SJCRH30 (cell line): ENCODE measurements around the gene ECE2. TPM values are rescaled to one million over a fixed set of nuclear protein-coding genes. Genes with fewer than 3 reads are reported as not detected.
A peak's percentile ranks its signal among the peaks of the same experiment; 100 is the strongest.

ENCODE experiments used
- DNase-seq, 2 experiments: peaks; one replicate each; pipeline ENCODE4 v3.0.0-alpha.2; 2015 to 2020
- H3K27ac ChIP-seq: fragments of 250-450 bp; sonication (Bioruptor Pico); 2 replicates; pipeline ENCODE4 v1.5.1; 2020; ENCODE audit warnings: mild to moderate bottlenecking, moderate library complexity
- H3K27me3 ChIP-seq: fragments of 250-450 bp; sonication (Bioruptor Pico); 2 replicates; pipeline ENCODE4 v1.5.1; 2020; ENCODE audit warnings: mild to moderate bottlenecking, moderate library complexity
- H3K36me3 ChIP-seq: fragments of 250-450 bp; sonication (Bioruptor Pico); 2 replicates; pipeline ENCODE4 v1.5.1; 2020; ENCODE audit warnings: mild to moderate bottlenecking, moderate library complexity
- H3K4me1 ChIP-seq: fragments of 250-450 bp; sonication (Bioruptor Pico); 2 replicates; pipeline ENCODE4 v1.5.1; 2020; ENCODE audit warnings: mild to moderate bottlenecking, moderate library complexity
- H3K4me3 ChIP-seq: fragments of 250-450 bp; sonication (Bioruptor Pico); 2 replicates; pipeline ENCODE4 v1.5.1; 2020; ENCODE audit warnings: mild to moderate bottlenecking, moderate library complexity
- H3K9me3 ChIP-seq: fragments of 250-450 bp; sonication (Bioruptor Pico); replicated peaks from 2 replicates; pipeline ENCODE4 v1.5.1; 2020; ENCODE audit warnings: mild to moderate bottlenecking, moderate library complexity
- total RNA-seq: library from RNA; depleted of rRNA; stranded (reverse); fragments of >200 nt; shearing (Covaris generic); gene quantifications from 2 replicates; pipeline ENCODE4 v1.2.3, GENCODE V29; 2014

The ECE2 gene
- total RNA-seq, 1 experiment from 2014 or later, result not detected

GRCh38 chr3:184305577-184305976 lies 29.8 kb downstream of the ECE2 start:
- Histone ChIP-seq H3K4me1 (no peaks in the 10 kb centered on the region), H3K27ac (no peak overlapping the region), H3K4me3 (no peak overlapping the region), H3K27me3 (no peaks in the 10 kb centered on the region), H3K36me3 (peaks cover 74% of the 10 kb centered on the region), H3K9me3 (no peaks in the 10 kb centered on the region)
- no peak for DNase-seq

- H3K36me3 ChIP-seq, result peaks cover 65% of the 10 kb centered on the region
- H3K9me3 ChIP-seq, result no peaks in the 10 kb centered on the region
- H3K27ac ChIP-seq, result no peak overlapping the region
Measured at GRCh38 chr3:184306341-184306972, 30.6 kb downstream of the ECE2 start.

GRCh38 chr3:184307915-184308314 lies 32.1 kb downstream of the ECE2 start:
- no peaks in the 10 kb centered on the region for H3K27me3 ChIP-seq
- H3K9me3 ChIP-seq, result no peaks in the 10 kb centered on the region
- H3K4me1 ChIP-seq, result no peaks in the 10 kb centered on the region
- no peak for DNase-seq
- H3K36me3 ChIP-seq, result peaks cover 50% of the 10 kb centered on the region
- no peak overlapping the region for H3K27ac ChIP-seq
- no peak overlapping the region for H3K4me3 ChIP-seq

More at GRCh38 chr3:184306341-184306972, 30.6 kb downstream of the ECE2 start:
- Histone ChIP-seq H3K4me1 (no peaks in the 10 kb centered on the region), H3K27me3 (no peaks in the 10 kb centered on the region), H3K4me3 (no peak overlapping the region)
- DNase-seq, result no peak

GRCh38 chr3:184308744-184309143 lies 32.9 kb downstream of the ECE2 start:
- Histone ChIP-seq H3K27ac (no peak overlapping the region), H3K9me3 (no peaks in the 10 kb centered on the region), H3K36me3 (peaks cover 43% of the 10 kb centered on the region), H3K27me3 (no peaks in the 10 kb centered on the region), H3K4me1 (0 out of 2 replicates have a peak, but pooled peaks cover 2% of the 10 kb centered on the region), H3K4me3 (no peak overlapping the region)
- DNase-seq, result no peak

GRCh38 chr3:184311633-184312032 lies 35.8 kb downstream of the ECE2 start:
- Histone ChIP-seq H3K4me3 (no peak overlapping the region), H3K9me3 (no peaks in the 10 kb centered on the region), H3K27me3 (no peaks in the 10 kb centered on the region), H3K27ac (no peak overlapping the region), H3K4me1 (peaks cover 3% of the 10 kb centered on the region; the same call in 1 of the 2 replicates), H3K36me3 (peaks cover 28% of the 10 kb centered on the region)
- DNase-seq, result no peak

GRCh38 chr3:184314363-184314699 lies 38.5 kb downstream of the ECE2 start, which contains the start of gene EIF4G1:
TSS of gene EIF4G1 (plus strand) at chr3:184314606. CDS start at chr3:184315797, 1,191 bp downstream.
- Histone ChIP-seq H3K4me1 (peaks cover 3% of the 10 kb centered on the region; the same call in 1 of the 2 replicates), H3K27ac (peak within 1 kb of the TSS; percentile 68), H3K27me3 (no peaks in the 10 kb centered on the region), H3K9me3 (no peaks in the 10 kb centered on the region), H3K4me3 (peak within 1 kb of the TSS; percentile 80), H3K36me3 (peaks cover 35% of the 10 kb centered on the region)
- DNase-seq, result peak; percentile 92

GRCh38 chr3:184314700-184315542 lies 39.1 kb downstream of the ECE2 start:
- peak overlapping the region; percentile 68 for H3K27ac ChIP-seq
- peak overlapping the region; percentile 80 for H3K4me3 ChIP-seq
- peaks cover 40% of the 10 kb centered on the region for H3K36me3 ChIP-seq
- H3K27me3 ChIP-seq, result no peaks in the 10 kb centered on the region
- peaks cover 3% of the 10 kb centered on the region; the same call in 1 of the 2 replicates for H3K4me1 ChIP-seq
- DNase-seq, result peak; percentile 27 to 38
- no peaks in the 10 kb centered on the region for H3K9me3 ChIP-seq

GRCh38 chr3:184315543-184315867 lies 39.7 kb downstream of the ECE2 start:
- H3K9me3 ChIP-seq, result no peaks in the 10 kb centered on the region
- DNase-seq, result no peak
- H3K4me3 ChIP-seq, result peak overlapping the region; percentile 80
- peaks cover 3% of the 10 kb centered on the region; the same call in 1 of the 2 replicates for H3K4me1 ChIP-seq
- peak overlapping the region; percentile 68 for H3K27ac ChIP-seq
- H3K27me3 ChIP-seq, result no peaks in the 10 kb centered on the region
- peaks cover 45% of the 10 kb centered on the region for H3K36me3 ChIP-seq

GRCh38 chr3:184315871-184316661 lies 40.2 kb downstream of the ECE2 start:
- no peaks in the 10 kb centered on the region for H3K27me3 ChIP-seq
- peaks cover 3% of the 10 kb centered on the region; the same call in 1 of the 2 replicates for H3K4me1 ChIP-seq
- H3K9me3 ChIP-seq, result no peaks in the 10 kb centered on the region
- H3K36me3 ChIP-seq, result peaks cover 50% of the 10 kb centered on the region
- no peak overlapping the region for H3K27ac ChIP-seq
- no peak for DNase-seq
- H3K4me3 ChIP-seq, result peak overlapping the region; percentile 80

GRCh38 chr3:184316792-184317191 lies 41.0 kb downstream of the ECE2 start:
- no peak overlapping the region for H3K27ac ChIP-seq
- no peak for DNase-seq
- H3K27me3 ChIP-seq, result no peaks in the 10 kb centered on the region
- H3K9me3 ChIP-seq, result no peaks in the 10 kb centered on the region
- H3K4me3 ChIP-seq, result no peak overlapping the region; the same call in 1 of the 2 replicates
- peaks cover 58% of the 10 kb centered on the region for H3K36me3 ChIP-seq
- H3K4me1 ChIP-seq, result peaks cover 3% of the 10 kb centered on the region; the same call in 1 of the 2 replicates

GRCh38 chr3:184317201-184317600 lies 41.4 kb downstream of the ECE2 start:
- peaks cover 62% of the 10 kb centered on the region for H3K36me3 ChIP-seq
- H3K4me1 ChIP-seq, result peaks cover 3% of the 10 kb centered on the region; the same call in 1 of the 2 replicates
- H3K27me3 ChIP-seq, result no peaks in the 10 kb centered on the region
- H3K9me3 ChIP-seq, result no peaks in the 10 kb centered on the region
- H3K4me3 ChIP-seq, result no peak overlapping the region
- no peak for DNase-seq
- no peak overlapping the region for H3K27ac ChIP-seq

- Histone ChIP-seq H3K9me3 (no peaks in the 10 kb centered on the region), H3K4me3 (no peak overlapping the region), H3K4me1 (no peaks in the 10 kb centered on the region; the same call in 1 of the 2 replicates), H3K36me3 (peaks cover 91% of the 10 kb centered on the region), H3K27ac (no peak overlapping the region), H3K27me3 (no peaks in the 10 kb centered on the region)
- peak; percentile 58 to 64 for DNase-seq
Measured at GRCh38 chr3:184320104-184320445, 44.3 kb downstream of the ECE2 start.

GRCh38 chr3:184321666-184322065 lies 45.8 kb downstream of the ECE2 start:
- DNase-seq, result no peak
- Histone ChIP-seq H3K27me3 (no peaks in the 10 kb centered on the region), H3K27ac (no peak overlapping the region), H3K36me3 (peaks cover 98% of the 10 kb centered on the region), H3K4me1 (no peaks in the 10 kb centered on the region; the same call in 1 of the 2 replicates), H3K4me3 (no peak overlapping the region), H3K9me3 (no peaks in the 10 kb centered on the region)

- Histone ChIP-seq H3K27ac (no peak overlapping the region), H3K36me3 (peaks cover 98% of the 10 kb centered on the region), H3K4me1 (no peaks in the 10 kb centered on the region; the same call in 1 of the 2 replicates), H3K27me3 (no peaks in the 10 kb centered on the region), H3K9me3 (no peaks in the 10 kb centered on the region), H3K4me3 (no peak overlapping the region)
- no peak for DNase-seq
Measured at GRCh38 chr3:184322731-184323487, 47.1 kb downstream of the ECE2 start.
